Smooth muscle cell (in vitro differentiated cells): ENCODE data around the gene ELAC1. TPM values are rescaled to one million over a fixed set of nuclear protein-coding genes. Genes with fewer than 3 reads are reported as not detected.

ENCODE experiments used
- DNase-seq: peaks from one replicate; lab custom pipeline; 2025; ENCODE audit not compliant: unreplicated experiment; lab: John Stamatoyannopoulos, UW
- H2AFZ ChIP-seq: fragments of 200-600 bp; sonication (generic); 2 replicates; pipeline ENCODE4 v1.6.0; 2016; ENCODE audit warnings: antibody characterized with exemption, low read depth, mild to moderate bottlenecking
- H3F3A ChIP-seq: fragments of 200-600 bp; sonication (generic); 2 replicates; pipeline ENCODE4 v1.6.0; 2017; ENCODE audit warnings: antibody characterized with exemption, low read depth
- H3K27ac ChIP-seq: fragments of 200-600 bp; sonication (generic); 2 replicates; pipeline ENCODE4 v1.5.1; 2016; ENCODE audit warnings: low read depth, mild to moderate bottlenecking
- H3K27me3 ChIP-seq: fragments of 200-600 bp; sonication (generic); 2 replicates; pipeline ENCODE4 v1.6.1; 2016; ENCODE audit warnings: low read depth, mild to moderate bottlenecking
- H3K36me3 ChIP-seq: fragments of 200-600 bp; sonication (generic); 2 replicates; pipeline ENCODE4 v1.5.1; 2016; ENCODE audit warnings: low read depth
- H3K4me1 ChIP-seq: fragments of 200-600 bp; sonication (generic); 2 replicates; pipeline ENCODE4 v1.5.1; 2016; ENCODE audit warnings: low read depth
- H3K4me2 ChIP-seq: fragments of 200-600 bp; sonication (generic); 2 replicates; pipeline ENCODE4 v1.6.0; 2016; ENCODE audit warnings: mild to moderate bottlenecking
- H3K4me3 ChIP-seq: fragments of 200-600 bp; sonication (generic); 2 replicates; pipeline ENCODE4 v1.5.1; 2016; ENCODE audit warnings: mild to moderate bottlenecking
- H3K79me2 ChIP-seq: fragments of 200-600 bp; sonication (generic); 2 replicates; pipeline ENCODE4 v1.6.0; 2016; ENCODE audit warnings: low read depth, mild to moderate bottlenecking
- H3K9ac ChIP-seq: fragments of 200-600 bp; sonication (generic); 2 replicates; pipeline ENCODE4 v1.6.0; 2016; ENCODE audit warnings: low read depth
- H3K9me3 ChIP-seq: fragments of 200-600 bp; sonication (generic); replicated peaks from 2 replicates; pipeline ENCODE4 v1.5.1; 2016; ENCODE audit warnings: low read depth
- H4K20me1 ChIP-seq: fragments of 200-600 bp; sonication (generic); 2 replicates; pipeline ENCODE4 v1.6.0; 2016; ENCODE audit warnings: low read depth
- CTCF ChIP-seq: fragments of 200-600 bp; sonication (generic); IDR thresholded peaks from 2 replicates; pipeline ENCODE4 v1.5.1; 2017; ENCODE audit warnings: borderline replicate concordance, mild to moderate bottlenecking, antibody characterized with exemption; ENCODE audit not compliant: insufficient read depth, poor library complexity, severe bottlenecking
- WGBS: methylation state at CpG from one replicate; pipeline ENCODE4 v1.1.7; 2016; ENCODE audit warnings: low lambda C conversion rate; 5-methylcytosine and 5-hydroxymethylcytosine counted together
- polyA plus RNA-seq: library from polyadenylated mRNA; unstranded; fragments of >200 nt; fragmentation: Nextera tagmentation; extraction: Ambion mirVana; gene quantifications from 2 replicates; pipeline ENCODE4 v1.2.1, GENCODE V29; 2016
- total RNA-seq: library from RNA; depleted of rRNA; stranded (reverse); fragments of >200 nt; gene quantifications from 2 replicates; pipeline ENCODE4 v1.2.3, GENCODE V29; 2014

ELAC1 gene
- total and polyA plus RNA-seq, 2 experiments from 2014 or later = 8.2 to 16.0 TPM

- no peaks in the 10 kb centered on the region for H4K20me1 ChIP-seq
- TF ChIP-seq CTCF = no peak
- no peak for DNase-seq
- H3K27ac ChIP-seq = no peak overlapping the region
- H3K9me3 ChIP-seq = no peaks in the 10 kb centered on the region
- H3K4me3 ChIP-seq = no peak overlapping the region
- no peak overlapping the region for H2AFZ ChIP-seq
- H3K4me1 ChIP-seq = no peaks in the 10 kb centered on the region
- no peaks in the 10 kb centered on the region for H3F3A ChIP-seq
- H3K36me3 ChIP-seq = peaks cover 10% of the 10 kb centered on the region
- no peaks in the 10 kb centered on the region for H3K27me3 ChIP-seq
- no peak overlapping the region for H3K4me2 ChIP-seq
- no peak overlapping the region for H3K9ac ChIP-seq
- WGBS = 92% methylated on average over 6 of the region's 6 CpGs
- H3K79me2 ChIP-seq = no peaks in the 10 kb centered on the region
Measured at GRCh38 chr18:50935493-50936191, 32.2 kb upstream of the ELAC1 start.

DNA sequence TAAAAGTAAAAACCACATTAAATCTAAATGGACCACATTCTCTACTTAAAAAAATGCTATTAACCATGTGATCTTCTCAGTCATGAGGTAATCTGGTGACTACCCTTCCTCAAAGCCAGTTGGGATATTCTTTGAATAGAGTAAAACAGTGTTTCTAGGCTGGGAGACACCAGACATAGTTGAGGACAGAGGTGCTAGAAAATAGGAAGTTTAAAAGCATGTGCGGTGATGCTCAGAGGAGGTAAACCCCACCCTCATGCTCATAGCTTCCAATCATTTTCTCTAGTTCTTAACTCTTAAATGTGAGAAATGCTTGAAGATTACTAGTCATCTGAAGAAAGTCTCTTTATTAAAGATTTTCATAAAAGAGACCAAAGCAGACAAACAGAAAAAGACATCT, 30.7 kb upstream of the ELAC1 start:
- H3K4me1 ChIP-seq = no peaks in the 10 kb centered on the region
- H3K4me2 ChIP-seq = no peak overlapping the region
- H3K27ac ChIP-seq = no peak overlapping the region
- H3K9me3 ChIP-seq = no peaks in the 10 kb centered on the region
- no peak overlapping the region for H2AFZ ChIP-seq
- no peak for TF ChIP-seq CTCF
- DNase-seq = no peak
- no peaks in the 10 kb centered on the region for H3K79me2 ChIP-seq
- peaks cover 10% of the 10 kb centered on the region for H3K36me3 ChIP-seq
- no peak overlapping the region for H3K4me3 ChIP-seq
- no peaks in the 10 kb centered on the region for H3F3A ChIP-seq
- no peaks in the 10 kb centered on the region for H3K27me3 ChIP-seq
- no peaks in the 10 kb centered on the region for H4K20me1 ChIP-seq
- 100% methylated on average over 1 of the region's 1 CpG for WGBS
- H3K9ac ChIP-seq = no peak overlapping the region

DNA sequence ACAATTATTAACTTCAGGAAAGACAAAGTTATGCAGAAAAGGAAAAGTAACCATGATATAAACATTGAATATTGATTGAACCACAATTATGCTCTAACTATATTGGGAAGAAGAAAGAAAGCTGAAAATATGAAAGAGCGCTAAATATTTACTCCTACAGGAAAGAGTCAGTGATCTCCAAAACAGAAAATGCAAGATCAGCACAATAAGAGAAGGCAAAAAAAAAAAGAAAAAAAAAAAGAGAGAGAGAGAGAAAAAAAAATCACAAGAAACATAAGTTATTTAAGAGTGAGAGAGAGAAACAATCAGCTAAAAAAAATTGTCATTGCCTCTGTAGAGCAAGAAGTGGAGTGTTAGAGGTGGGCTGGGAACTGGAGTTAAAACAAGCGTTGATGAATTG, 28.9 kb upstream of the ELAC1 start:
- WGBS = 100% methylated on average over 2 of the region's 2 CpGs
- no peaks in the 10 kb centered on the region for H3K9me3 ChIP-seq
- H3K27me3 ChIP-seq = no peaks in the 10 kb centered on the region
- no peak overlapping the region for H3K9ac ChIP-seq
- no peak overlapping the region for H3K27ac ChIP-seq
- peaks cover 5% of the 10 kb centered on the region for H3K36me3 ChIP-seq
- no peak overlapping the region for H3K4me2 ChIP-seq
- no peak overlapping the region for H2AFZ ChIP-seq
- no peak for TF ChIP-seq CTCF
- H3K4me3 ChIP-seq = no peak overlapping the region
- no peaks in the 10 kb centered on the region for H3K4me1 ChIP-seq
- H4K20me1 ChIP-seq = no peaks in the 10 kb centered on the region
- no peak for DNase-seq
- H3K79me2 ChIP-seq = no peaks in the 10 kb centered on the region
- no peaks in the 10 kb centered on the region for H3F3A ChIP-seq
